HepG2 (cell line): ENCODE measurements around the gene ATF6. TPM values are rescaled to one million over a fixed set of nuclear protein-coding genes. Genes with fewer than 3 reads are reported as not detected.

Experiments used
- CENPT ChIP-seq: sonication (generic); formaldehyde crosslinking; IDR thresholded peaks from 2 replicates; pipeline ENCODE4 v1.8.0; 2022; ENCODE audit warnings: low read depth, mild to moderate bottlenecking, moderate library complexity, missing genetic modification reagents
- DDIT3 ChIP-seq: sonication (generic); formaldehyde crosslinking; IDR thresholded peaks from 2 replicates; pipeline ENCODE4 v1.4.0; 2020; ENCODE audit warnings: mild to moderate bottlenecking, missing genetic modification reagents
- DMAP1 ChIP-seq: IDR thresholded peaks from 2 replicates; pipeline ENCODE4 v1.6.1; 2016
- EED ChIP-seq: sonication (generic); formaldehyde crosslinking; IDR thresholded peaks from 2 replicates; pipeline ENCODE4 v1.5.0; 2020; ENCODE audit warnings: mild to moderate bottlenecking, missing genetic modification reagents
- ELK4 ChIP-seq: sonication (generic); formaldehyde crosslinking; IDR thresholded peaks from 2 replicates; pipeline ENCODE4 v1.9.0; 2021; ENCODE audit warnings: missing genetic modification reagents, borderline replicate concordance
- GFI1 ChIP-seq: sonication (generic); formaldehyde crosslinking; IDR thresholded peaks from 2 replicates; pipeline ENCODE4 v1.5.0; 2020; ENCODE audit warnings: missing genetic modification reagents, mild to moderate bottlenecking, borderline replicate concordance
- JARID2 ChIP-seq: sonication (generic); formaldehyde crosslinking; IDR thresholded peaks from 2 replicates; pipeline ENCODE4 v1.8.1; 2023; ENCODE audit warnings: missing genetic modification reagents, inconsistent platforms; ENCODE audit not compliant: insufficient replicate concordance
- KDM5A ChIP-seq: fragments of 200-600 bp; sonication (generic); IDR thresholded peaks from 2 replicates; pipeline ENCODE4 v1.7.0; 2018; ENCODE audit warnings: antibody characterized with exemption, mild to moderate bottlenecking, low read length, borderline replicate concordance
- LCORL ChIP-seq, 2 experiments: fragments of 450-650 bp in 1 of 2; sonication (generic) in 1 of 2; formaldehyde crosslinking in 1 of 2; IDR thresholded peaks; 2 replicates each; pipeline versions ENCODE4 v1.5.0 to v1.6.1; 2017 to 2020; ENCODE audit warnings: antibody characterized with exemption in 1 of 2, missing genetic modification reagents in 1 of 2
- MAFK ChIP-seq, 2 experiments: IDR thresholded peaks in 1 of 2; conservative IDR thresholded peaks in 1 of 2; 2 replicates each; pipeline ENCODE4 v1.6.1; 2011; ENCODE audit warnings: improper control_type of control experiment in 2 of 2, low read length in 2 of 2
- NFKBIZ ChIP-seq: IDR thresholded peaks from 2 replicates; pipeline ENCODE4 v1.6.1; 2018; ENCODE audit warnings: missing genetic modification reagents, missing compliant biosample characterization
- PAXIP1 ChIP-seq: sonication (generic); formaldehyde crosslinking; conservative IDR thresholded peaks from 2 replicates; pipeline ENCODE4 v1.4.0; 2020; ENCODE audit warnings: mild to moderate bottlenecking, missing genetic modification reagents, moderate library complexity
- RBFOX2 ChIP-seq: fragments of 200-400 bp; formaldehyde crosslinking; IDR thresholded peaks from 2 replicates; pipeline ENCODE4 v1.6.1; 2017; ENCODE audit warnings: low read depth, mild to moderate bottlenecking, low read length
- SNAPC4 ChIP-seq: sonication (generic); formaldehyde crosslinking; IDR thresholded peaks from 2 replicates; pipeline ENCODE4 v1.4.0; 2020; ENCODE audit warnings: mild to moderate bottlenecking, missing genetic modification reagents
- TGIF2 ChIP-seq: IDR thresholded peaks from 2 replicates; pipeline ENCODE4 v1.6.1; 2016; ENCODE audit warnings: control low read depth, missing compliant biosample characterization
- YEATS2 ChIP-seq: sonication (generic); formaldehyde crosslinking; IDR thresholded peaks from 2 replicates; pipeline ENCODE4 v1.4.0; 2020; ENCODE audit warnings: missing genetic modification reagents, borderline replicate concordance
- ZNF550 ChIP-seq: sonication (generic); formaldehyde crosslinking; IDR thresholded peaks from 2 replicates; pipeline ENCODE4 v1.4.0; 2020; ENCODE audit warnings: mild to moderate bottlenecking, missing genetic modification reagents, borderline replicate concordance
- ZNF558 ChIP-seq: sonication (generic); formaldehyde crosslinking; IDR thresholded peaks from 2 replicates; pipeline ENCODE4 v1.9.0; 2022; ENCODE audit warnings: mild to moderate bottlenecking, missing genetic modification reagents, borderline replicate concordance
- ZNF7 ChIP-seq: IDR thresholded peaks from 2 replicates; pipeline ENCODE4 v1.6.1; 2016; ENCODE audit warnings: missing biosample characterization, missing genetic modification reagents
- polyA plus RNA-seq, 8 experiments: library from polyadenylated mRNA; depleted of rRNA in 3 of 8; stranded (reverse) in 7 of 8; unstranded in 1 of 8; fragments of >200 nt; fragmentation: Illumina TruSeq in 4 of 8; extraction: Trizol in 4 of 8; gene quantifications; 2 replicates each; pipeline versions ENCODE4 v1.2.1 to v1.2.3, GENCODE V29; 2011 to 2016; ENCODE audit warnings: low read depth in 4 of 8, missing spikeins in 1 of 8, mixed read lengths in 1 of 8; ENCODE audit not compliant: insufficient read depth in 1 of 8
- total RNA-seq, 5 experiments: library from RNA; depleted of rRNA; stranded (reverse); fragments of >200 nt; fragmentation: Illumina TruSeq; extraction: Trizol; gene quantifications; 2 replicates each; pipeline ENCODE4 v1.2.3, GENCODE V29; 2016; ENCODE audit warnings: low read depth in 1 of 5

The ATF6 gene
- total and polyA plus RNA-seq, 2 of the 13 experiments (the other 11 are each of a cell fraction or from before 2014, with no cell fraction given) = 13.2 to 14.5 TPM

GRCh38 chr1:161766102-161766981 is at the start of gene ATF6 (continued):
- TF ChIP-seq JARID2 = no peak
- TF ChIP-seq DMAP1 (CRISPR knock-in tag) = peak; percentile 42; the same call in 1 of the 2 replicates
- TF ChIP-seq RBFOX2 = no peak
- peak; percentile 78 for TF ChIP-seq PAXIP1 (CRISPR knock-in tag)
- TF ChIP-seq YEATS2 (CRISPR knock-in tag) = peak; percentile 94
- no peak for TF ChIP-seq CENPT (CRISPR knock-in tag)
- no peak for TF ChIP-seq ZNF558
- TF ChIP-seq ELK4 (CRISPR knock-in tag) = no peak
- TF ChIP-seq LCORL (IDR thresholded peaks at IDR 0.05) = no peak
- no peak for TF ChIP-seq LCORL (CRISPR knock-in tag; IDR thresholded peaks at IDR 0.05)
- no peak for TF ChIP-seq MAFK (conservative IDR thresholded peaks at IDR 0.05 in 1 of 2, IDR thresholded peaks at IDR 0.05 in 1 of 2; ENCODE audit: low read length in 2 of 2)
- TF ChIP-seq DDIT3 (CRISPR knock-in tag) = no peak
- no peak for TF ChIP-seq GFI1 (CRISPR knock-in tag)
- peak; percentile 98 for TF ChIP-seq KDM5A
- TF ChIP-seq ZNF550 (CRISPR knock-in tag) = no peak
- no peak for TF ChIP-seq NFKBIZ (CRISPR knock-in tag)
- TF ChIP-seq ZNF7 (CRISPR knock-in tag) = no peak
- TF ChIP-seq SNAPC4 (CRISPR knock-in tag) = peak; percentile 53; the same call in 1 of the 2 replicates
- peak; percentile 90 for TF ChIP-seq TGIF2 (CRISPR knock-in tag)
- TF ChIP-seq EED = no peak
